ENCODE results near the gene TCHH. TPM values are rescaled to one million over a fixed set of nuclear protein-coding genes. Genes with fewer than 3 reads are reported as not detected.

TCHH gene
- total RNA-seq, 1 donor from 2014 or later, result not detected

- H3K27ac Mint-ChIP-seq, result no peak overlapping the region
- H3K27me3 Mint-ChIP-seq, result peaks cover 31% of the 10 kb centered on the region
- POLR2A ChIA-PET, result no interaction called here
- peaks cover 11% of the 10 kb centered on the region for H3K9me3 Mint-ChIP-seq
- H3K4me1 Mint-ChIP-seq, result no peaks in the 10 kb centered on the region
- intact Hi-C loops (cut with micrococcal nuclease), result no loop called here
- no peak overlapping the region for H3K4me3 Mint-ChIP-seq
- CTCF ChIA-PET, result no interaction called here
- ATAC-seq (ENCODE audit: low read depth) (no peak), DNase-seq (no peak)
- no peak for TF ChIP-seq CTCF (IDR thresholded peaks at IDR 0.05)
- no peaks in the 10 kb centered on the region for H3K36me3 Mint-ChIP-seq (ENCODE audit: low read depth)
These were observed 28.1 kb upstream of the TCHH start for GRCh38 chr1:152143150-152143887.

GRCh38 chr1:152141971-152142584, 26.8 kb upstream of the TCHH start:
- DNase-seq (no peak), ATAC-seq (ENCODE audit: low read depth) (no peak)
- Mint-ChIP-seq H3K27ac (no peak overlapping the region), H3K9me3 (peaks cover 7% of the 10 kb centered on the region), H3K27me3 (peaks cover 31% of the 10 kb centered on the region), H3K4me1 (no peaks in the 10 kb centered on the region), H3K36me3 (ENCODE audit: low read depth) (no peaks in the 10 kb centered on the region), H3K4me3 (no peak overlapping the region)
- intact Hi-C loops (cut with micrococcal nuclease), result loop anchor here (1.0 kb wide), 1 partner anchor 43 kb away; no protein-coding TSS in a partner anchor
- no peak for TF ChIP-seq CTCF (IDR thresholded peaks at IDR 0.05)
- POLR2A ChIA-PET, result no interaction called here
- CTCF ChIA-PET, result interaction anchor here (1.5 kb wide), 1 partner anchor 316 kb away, joined by 6 read pairs; no protein-coding TSS in a partner anchor

- Mint-ChIP-seq H3K27me3 (peaks cover 23% of the 10 kb centered on the region), H3K4me1 (no peaks in the 10 kb centered on the region), H3K4me3 (no peak overlapping the region), H3K27ac (no peak overlapping the region), H3K9me3 (peaks cover 15% of the 10 kb centered on the region), H3K36me3 (ENCODE audit: low read depth) (no peaks in the 10 kb centered on the region)
- ChIA-PET CTCF (no interaction called here), POLR2A (no interaction called here)
- no peak for DNase-seq
- ATAC-seq (ENCODE audit: low read depth), result no peak
- no peak for TF ChIP-seq CTCF (IDR thresholded peaks at IDR 0.05)
- intact Hi-C loops (cut with micrococcal nuclease), result no loop called here
These were observed 22.0 kb upstream of the TCHH start for GRCh38 chr1:152137215-152137614.

- no peak for ATAC-seq (ENCODE audit: low read depth)
- no peak overlapping the region for H3K4me3 Mint-ChIP-seq
- intact Hi-C loops (cut with micrococcal nuclease), result no loop called here
- TF ChIP-seq CTCF (IDR thresholded peaks at IDR 0.05), result no peak
- H3K27me3 Mint-ChIP-seq, result peaks cover 43% of the 10 kb centered on the region
- POLR2A ChIA-PET, result no interaction called here
- no peaks in the 10 kb centered on the region for H3K36me3 Mint-ChIP-seq (ENCODE audit: low read depth)
- no peaks in the 10 kb centered on the region for H3K4me1 Mint-ChIP-seq
- CTCF ChIA-PET, result no interaction called here
- peaks cover 16% of the 10 kb centered on the region for H3K9me3 Mint-ChIP-seq
- no peak overlapping the region for H3K27ac Mint-ChIP-seq
- no peak for DNase-seq
These were observed 14.9 kb upstream of the TCHH start for GRCh38 chr1:152130186-152130585.

- Mint-ChIP-seq H3K27me3 (peaks cover 48% of the 10 kb centered on the region), H3K36me3 (ENCODE audit: low read depth) (no peaks in the 10 kb centered on the region), H3K4me1 (no peaks in the 10 kb centered on the region), H3K4me3 (no peak overlapping the region), H3K9me3 (peaks cover 5% of the 10 kb centered on the region), H3K27ac (no peak overlapping the region)
- CTCF ChIA-PET, result no interaction called here
- intact Hi-C loops (cut with micrococcal nuclease), result no loop called here
- no peak for TF ChIP-seq CTCF (IDR thresholded peaks at IDR 0.05)
- POLR2A ChIA-PET, result no interaction called here
- ATAC-seq (ENCODE audit: low read depth) (no peak), DNase-seq (no peak)
These were observed 12.4 kb upstream of the TCHH start for GRCh38 chr1:152127673-152128072.

Data from activated B cell treated with CpG ODN at 0.5 μM for 24 hours (primary cell).